HepG2 (cell line): ENCODE measurements around the gene E2F1. TPM values are rescaled to one million over a fixed set of nuclear protein-coding genes. Genes with fewer than 3 reads are reported as not detected.

ENCODE experiments used
- ATF2 ChIP-seq: sonication (generic); formaldehyde crosslinking; IDR thresholded peaks from 2 replicates; pipeline ENCODE4 v1.4.0; 2020; ENCODE audit warnings: missing genetic modification reagents
- CHD4 ChIP-seq: fragments of 200-600 bp; sonication (generic); IDR thresholded peaks from 2 replicates; pipeline ENCODE4 v1.7.0; 2017; ENCODE audit warnings: mild to moderate bottlenecking, low read length, borderline replicate concordance
- GATAD2A ChIP-seq: IDR thresholded peaks from 2 replicates; pipeline ENCODE4 v1.6.1; 2016
- MAF1 ChIP-seq: sonication (generic); formaldehyde crosslinking; IDR thresholded peaks from 2 replicates; pipeline ENCODE4 v1.5.0; 2020; ENCODE audit warnings: missing genetic modification reagents, borderline replicate concordance
- NONO ChIP-seq, 2 experiments: fragments of 450-650 bp in 1 of 2; sonication (generic) in 1 of 2; formaldehyde crosslinking in 1 of 2; IDR thresholded peaks in 1 of 2; conservative IDR thresholded peaks in 1 of 2; 2 replicates each; pipeline versions ENCODE4 v1.6.1 to v1.8.0; 2017 to 2022; ENCODE audit warnings: mild to moderate bottlenecking in 1 of 2, missing genetic modification reagents in 1 of 2, moderate library complexity in 1 of 2
- NR2F1 ChIP-seq, 2 experiments: fragments of 450-650 bp in 1 of 2; formaldehyde crosslinking in 1 of 2; IDR thresholded peaks; 2 replicates each; pipeline versions ENCODE4 v1.5.0 to v1.6.1; 2016 to 2020; ENCODE audit warnings: mild to moderate bottlenecking in 1 of 2, missing compliant biosample characterization in 1 of 2, missing genetic modification reagents in 1 of 2, moderate library complexity in 1 of 2
- NR3C1 ChIP-seq: sonication (generic); formaldehyde crosslinking; IDR thresholded peaks from 2 replicates; pipeline ENCODE4 v1.4.0; 2020; ENCODE audit warnings: missing genetic modification reagents
- PPARG ChIP-seq: conservative IDR thresholded peaks from 2 replicates; pipeline ENCODE4 v1.6.1; 2016; ENCODE audit warnings: missing biosample characterization, missing genetic modification reagents
- SKIL ChIP-seq: sonication (generic); formaldehyde crosslinking; IDR thresholded peaks from 2 replicates; pipeline ENCODE4 v1.8.0; 2022; ENCODE audit warnings: missing genetic modification reagents, mild to moderate bottlenecking, moderate library complexity, borderline replicate concordance
- SOX6 ChIP-seq, 2 experiments: fragments of 450-650 bp in 1 of 2; sonication (generic) in 1 of 2; formaldehyde crosslinking in 1 of 2; IDR thresholded peaks; 2 replicates each; pipeline versions ENCODE4 v1.4.0 to v1.6.1; 2017 to 2020; ENCODE audit warnings: antibody characterized with exemption in 1 of 2, mild to moderate bottlenecking in 1 of 2, missing genetic modification reagents in 1 of 2
- SP5 ChIP-seq: IDR thresholded peaks from 2 replicates; pipeline ENCODE4 v1.6.1; 2016; ENCODE audit warnings: low read depth, borderline replicate concordance
- TFDP2 ChIP-seq: sonication (generic); formaldehyde crosslinking; IDR thresholded peaks from 2 replicates; pipeline ENCODE4 v1.4.0; 2020; ENCODE audit warnings: missing genetic modification reagents
- ZFP36L2 ChIP-seq: sonication (generic); formaldehyde crosslinking; IDR thresholded peaks from 2 replicates; pipeline ENCODE4 v1.4.0; 2020; ENCODE audit warnings: missing genetic modification reagents
- ZMYM3 ChIP-seq: sonication (generic); formaldehyde crosslinking; IDR thresholded peaks from 2 replicates; pipeline ENCODE4 v1.5.1; 2020; ENCODE audit warnings: mild to moderate bottlenecking, missing genetic modification reagents
- ZNF142 ChIP-seq: sonication (generic); formaldehyde crosslinking; IDR thresholded peaks from 2 replicates; pipeline ENCODE4 v1.4.0; 2020; ENCODE audit warnings: missing genetic modification reagents
- ZNF232 ChIP-seq: sonication (generic); formaldehyde crosslinking; IDR thresholded peaks from 2 replicates; pipeline ENCODE4 v1.4.0; 2020; ENCODE audit warnings: missing genetic modification reagents, borderline replicate concordance
- ZNF343 ChIP-seq: sonication (generic); formaldehyde crosslinking; IDR thresholded peaks from 2 replicates; pipeline ENCODE4 v1.4.0; 2020; ENCODE audit warnings: mild to moderate bottlenecking, missing genetic modification reagents
- polyA plus RNA-seq, 8 experiments: library from polyadenylated mRNA; depleted of rRNA in 3 of 8; stranded (reverse) in 7 of 8; unstranded in 1 of 8; fragments of >200 nt; fragmentation: Illumina TruSeq in 4 of 8; extraction: Trizol in 4 of 8; gene quantifications; 2 replicates each; pipeline versions ENCODE4 v1.2.1 to v1.2.3, GENCODE V29; 2011 to 2016; ENCODE audit warnings: low read depth in 4 of 8, missing spikeins in 1 of 8, mixed read lengths in 1 of 8; ENCODE audit not compliant: insufficient read depth in 1 of 8
- total RNA-seq, 5 experiments: library from RNA; depleted of rRNA; stranded (reverse); fragments of >200 nt; fragmentation: Illumina TruSeq; extraction: Trizol; gene quantifications; 2 replicates each; pipeline ENCODE4 v1.2.3, GENCODE V29; 2016; ENCODE audit warnings: low read depth in 1 of 5

Gene E2F1
- total and polyA plus RNA-seq, 2 of the 13 experiments (the other 11 are each of a cell fraction or from before 2014, with no cell fraction given) = 25.5 to 39.4 TPM

GRCh38 chr20:33733654-33734576 is 47.7 kb upstream of the E2F1 start (continued):
- TF ChIP-seq ATF2 (peak; percentile 47), NR3C1 (CRISPR knock-in tag) (no peak), ZMYM3 (peak; percentile 22; the same call in 1 of the 2 replicates), ZNF343 (CRISPR knock-in tag) (no peak), MAF1 (CRISPR knock-in tag) (0 out of 2 replicates have a peak, but pooled peaks have one; percentile 11), ZFP36L2 (CRISPR knock-in tag) (no peak), SP5 (CRISPR knock-in tag) (peak; percentile 35; the same call in 1 of the 2 replicates), SKIL (CRISPR knock-in tag) (0 out of 2 replicates have a peak, but pooled peaks have one; percentile 14), SOX6 (IDR thresholded peaks at IDR 0.05) (no peak), SOX6 (CRISPR knock-in tag; IDR thresholded peaks at IDR 0.05) (peak; percentile 84), NONO (IDR thresholded peaks at IDR 0.05) (no peak), NONO (CRISPR knock-in tag; conservative IDR thresholded peaks at IDR 0.05) (peak; percentile 72; the same call in 1 of the 2 replicates), TFDP2 (peak; percentile 50; the same call in 1 of the 2 replicates), NR2F1 (CRISPR knock-in tag; IDR thresholded peaks at IDR 0.05) (peak; percentile 46 to 64; a peak in 2 of 4 replicates), CHD4 (peak; percentile 54; the same call in 1 of the 2 replicates), GATAD2A (CRISPR knock-in tag) (peak; percentile 92), PPARG (CRISPR knock-in tag) (peak; percentile 55), ZNF232 (CRISPR knock-in tag) (no peak), ZNF142 (CRISPR knock-in tag) (no peak)
